Fibroblast of villous mesenchyme (primary cell): ENCODE results near the gene SOX6. TPM values are rescaled to one million over a fixed set of nuclear protein-coding genes. Genes with fewer than 3 reads are reported as not detected.
A peak's percentile ranks its signal among the peaks of the same experiment; 100 is the strongest.

Source experiments
- DNase-seq: peaks from one replicate; pipeline ENCODE4 v3.0.0-alpha.2; 2010; ENCODE audit warnings: low read depth
- H3K4me3 ChIP-seq: 2 replicates; pipeline ENCODE4 v1.5.1; 2011; ENCODE audit warnings: low read depth, mild to moderate bottlenecking, low read length
- total RNA-seq: library from RNA; depleted of rRNA; stranded (reverse); fragments of >200 nt; gene quantifications from 2 replicates; pipeline ENCODE4 v1.2.3, GENCODE V29; 2012
- TF ChIP-seq, protein P1 (sequence below): IDR thresholded peaks from 2 replicates; pipeline ENCODE4 v1.5.1; 2012; ENCODE audit warnings: low read depth, mild to moderate bottlenecking, low read length; ENCODE audit not compliant: insufficient read depth

Gene SOX6
- 12.9 and 22.0 TPM in 2 replicates for total RNA-seq

DNA sequence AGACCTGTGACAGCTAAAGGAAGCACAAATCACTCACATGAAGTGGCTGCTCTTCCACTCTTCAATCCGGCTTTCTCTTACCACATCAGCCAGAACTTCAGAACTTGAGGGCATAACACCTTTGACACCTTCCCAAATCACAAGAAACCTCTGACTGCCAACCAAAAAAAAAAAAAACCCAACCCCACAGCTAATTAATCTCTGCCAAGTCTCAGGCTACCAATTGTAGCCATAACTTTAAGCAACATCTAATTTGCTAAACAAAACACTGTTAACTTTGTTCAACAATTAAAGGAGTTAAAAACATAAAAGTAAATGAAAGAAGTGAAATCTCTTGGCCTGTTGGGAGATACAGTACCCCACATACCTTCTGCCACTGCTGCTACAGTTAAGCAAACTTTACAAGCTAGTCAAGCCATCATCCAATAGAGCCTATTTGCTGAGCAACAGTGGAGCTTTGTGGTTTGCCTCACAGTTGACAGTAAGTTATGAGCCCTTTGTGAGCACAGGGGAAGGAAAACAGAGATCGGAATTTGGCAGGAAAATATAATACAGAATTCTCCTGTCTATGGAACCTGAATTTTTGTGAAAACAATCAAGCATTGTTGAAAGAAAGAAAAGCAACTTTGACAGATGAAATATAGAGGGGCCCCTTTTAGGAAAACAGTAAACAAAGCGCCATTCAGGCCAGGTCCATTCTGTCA, at the start of gene SOX6:
TSS of gene SOX6 (minus strand) at position 490 of the 704 bp plus-strand sequence. CDS start 15,298 bp downstream, outside the sequence.
- peak; percentile 17 for DNase-seq
- no peak within 1 kb of the TSS for H3K4me3 ChIP-seq
- TF ChIP-seq, protein P1, sequence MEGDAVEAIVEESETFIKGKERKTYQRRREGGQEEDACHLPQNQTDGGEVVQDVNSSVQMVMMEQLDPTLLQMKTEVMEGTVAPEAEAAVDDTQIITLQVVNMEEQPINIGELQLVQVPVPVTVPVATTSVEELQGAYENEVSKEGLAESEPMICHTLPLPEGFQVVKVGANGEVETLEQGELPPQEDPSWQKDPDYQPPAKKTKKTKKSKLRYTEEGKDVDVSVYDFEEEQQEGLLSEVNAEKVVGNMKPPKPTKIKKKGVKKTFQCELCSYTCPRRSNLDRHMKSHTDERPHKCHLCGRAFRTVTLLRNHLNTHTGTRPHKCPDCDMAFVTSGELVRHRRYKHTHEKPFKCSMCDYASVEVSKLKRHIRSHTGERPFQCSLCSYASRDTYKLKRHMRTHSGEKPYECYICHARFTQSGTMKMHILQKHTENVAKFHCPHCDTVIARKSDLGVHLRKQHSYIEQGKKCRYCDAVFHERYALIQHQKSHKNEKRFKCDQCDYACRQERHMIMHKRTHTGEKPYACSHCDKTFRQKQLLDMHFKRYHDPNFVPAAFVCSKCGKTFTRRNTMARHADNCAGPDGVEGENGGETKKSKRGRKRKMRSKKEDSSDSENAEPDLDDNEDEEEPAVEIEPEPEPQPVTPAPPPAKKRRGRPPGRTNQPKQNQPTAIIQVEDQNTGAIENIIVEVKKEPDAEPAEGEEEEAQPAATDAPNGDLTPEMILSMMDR, result no peak

DNA sequence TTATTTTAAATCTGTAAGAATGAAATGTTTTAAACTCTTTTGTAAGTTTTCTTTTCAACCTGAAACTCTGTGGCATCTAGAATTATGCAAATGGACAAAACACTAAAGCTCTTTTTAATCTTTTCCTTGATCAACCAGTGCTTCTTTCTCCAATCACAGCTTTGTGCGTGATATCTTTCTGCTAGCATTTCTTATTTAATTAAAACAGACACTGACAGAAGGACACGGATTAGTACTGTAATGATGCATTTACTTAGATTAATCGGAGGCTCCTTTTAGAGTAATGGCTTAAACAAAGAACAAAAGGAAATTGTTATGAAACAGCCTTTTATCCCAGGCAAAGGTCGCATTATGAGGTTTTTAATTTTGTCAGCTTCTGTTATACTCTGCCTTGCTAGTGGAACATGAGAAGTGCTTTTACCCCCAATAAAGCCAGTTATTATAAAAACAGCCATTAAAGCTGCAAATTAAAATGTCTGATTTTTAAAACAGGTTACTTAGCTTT, 48.5 kb upstream of the SOX6 start:
- no peak overlapping the region for H3K4me3 ChIP-seq
- TF ChIP-seq, protein P1, result no peak
- no peak for DNase-seq

DNA sequence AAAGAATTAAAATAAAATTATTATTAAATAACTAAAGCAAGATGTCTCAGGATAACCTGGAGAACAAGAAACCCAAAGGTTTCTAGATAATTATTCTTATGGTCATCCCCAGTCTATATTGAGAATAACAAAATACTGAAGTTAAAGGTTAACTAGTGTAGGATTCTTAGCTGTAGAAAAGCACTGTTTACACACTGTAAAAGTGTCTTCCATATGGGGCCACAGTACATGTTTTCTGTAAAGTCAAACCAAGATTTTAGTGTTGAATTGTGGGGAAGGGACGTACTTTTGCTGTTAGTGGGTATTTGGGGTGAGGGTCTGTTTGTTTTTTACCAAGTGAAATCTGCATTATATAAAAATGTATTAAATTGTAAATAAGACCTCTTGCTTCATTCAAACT, 47.5 kb upstream of the SOX6 start:
- TF ChIP-seq, protein P1, result no peak
- no peak overlapping the region for H3K4me3 ChIP-seq
- no peak for DNase-seq

DNA sequence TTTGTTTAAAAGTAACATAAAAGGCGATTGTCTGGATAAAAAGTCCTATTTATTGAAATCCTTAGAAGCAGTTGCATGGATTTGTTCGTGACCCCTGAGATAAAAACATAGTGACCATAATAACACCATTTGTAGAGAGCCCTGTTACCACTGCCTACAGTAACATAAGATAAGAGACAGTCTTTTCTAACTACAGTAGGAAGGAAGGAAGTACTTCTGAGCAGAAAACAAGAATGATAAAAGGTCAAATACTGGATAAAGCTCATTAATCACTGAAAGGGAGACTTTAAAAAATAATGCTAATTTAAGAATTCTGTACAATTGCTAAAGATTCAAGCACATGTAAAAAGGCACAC, 47.1 kb upstream of the SOX6 start:
- TF ChIP-seq, protein P1, result no peak
- DNase-seq, result no peak
- H3K4me3 ChIP-seq, result no peak overlapping the region

DNA sequence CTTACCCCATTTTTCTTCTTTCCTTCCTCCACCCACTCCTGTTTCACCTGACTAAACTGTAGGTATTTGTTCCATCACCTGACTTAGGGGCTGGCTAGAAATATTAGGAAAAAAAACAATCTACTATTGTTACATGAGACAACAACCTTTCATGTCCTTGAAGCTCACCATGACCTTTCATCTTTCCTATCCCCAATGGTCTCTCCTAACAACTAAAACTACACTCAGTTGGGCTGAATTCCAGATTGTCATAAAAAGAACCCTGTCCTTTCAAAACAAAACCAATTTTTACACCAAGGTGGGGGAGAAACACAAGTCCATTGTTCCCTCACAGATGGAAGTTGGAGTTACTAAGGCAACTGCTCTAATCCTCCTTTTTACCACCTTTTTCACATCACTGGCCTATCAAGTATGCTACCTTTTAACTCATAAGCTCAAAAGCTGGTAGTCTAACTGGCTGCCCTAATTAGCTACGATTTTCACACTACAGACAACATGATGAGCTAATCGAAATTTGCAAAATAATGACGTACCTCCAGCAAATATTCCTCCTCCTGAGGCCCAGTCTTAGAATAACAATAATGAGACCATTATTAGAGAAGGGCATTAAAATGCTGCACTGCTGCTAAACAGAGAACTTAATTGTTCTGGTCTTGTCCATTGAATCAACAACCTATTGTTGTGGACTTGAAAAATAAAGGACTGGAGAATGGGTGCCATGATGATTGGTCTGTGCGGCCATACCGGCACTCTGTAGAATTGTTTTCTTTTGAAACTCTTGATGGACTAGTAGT, 46.5 kb upstream of the SOX6 start:
- no peak overlapping the region for H3K4me3 ChIP-seq
- DNase-seq, result no peak
- TF ChIP-seq, protein P1, result no peak

DNA sequence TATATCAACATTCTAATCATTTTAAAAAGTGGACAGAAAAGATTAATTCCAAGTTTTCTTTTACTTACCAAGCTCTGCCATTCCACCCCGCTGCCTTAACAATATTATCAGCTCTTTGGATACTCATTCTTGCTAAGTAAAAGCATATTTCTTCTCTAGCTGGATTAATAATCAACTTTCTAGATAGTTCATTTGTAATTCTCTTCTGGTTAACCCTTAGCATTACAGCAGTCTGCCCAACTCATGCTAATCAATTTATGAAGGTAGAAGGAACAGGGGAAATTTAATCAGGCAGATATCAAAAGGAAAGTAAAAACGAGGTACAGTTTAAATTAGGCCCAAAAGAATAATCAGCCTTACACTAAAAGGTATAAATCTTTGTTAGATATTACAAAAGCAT, 41.0 kb upstream of the SOX6 start:
- DNase-seq, result no peak
- TF ChIP-seq, protein P1, result no peak

More for the DNA sequence above, 41.0 kb upstream of the SOX6 start:
- no peak overlapping the region for H3K4me3 ChIP-seq
